Neuron (in vitro differentiated cells): Measurements from ENCODE around the gene DPEP2.

ENCODE experiments used
- H2AFZ ChIP-seq: one replicate; pipeline ENCODE4 v1.6.1; 2013; ENCODE audit warnings: low read depth, mild to moderate bottlenecking, inconsistent platforms, low read length, moderate library complexity
- H3K27me3 ChIP-seq: one replicate; pipeline ENCODE4 v1.6.1; 2013; ENCODE audit warnings: low read length; ENCODE audit not compliant: insufficient read depth
- H3K36me3 ChIP-seq: one replicate; pipeline ENCODE4 v1.6.1; 2013; ENCODE audit warnings: low read length; ENCODE audit not compliant: insufficient read depth
- H3K4me1 ChIP-seq: one replicate; pipeline ENCODE4 v1.6.1; 2013; ENCODE audit warnings: low read length; ENCODE audit not compliant: insufficient read depth
- H3K4me3 ChIP-seq: 2 replicates; pipeline ENCODE4 v1.5.1; 2013; ENCODE audit warnings: mild to moderate bottlenecking, low read length, moderate library complexity
- H3K9me3 ChIP-seq: one replicate; pipeline ENCODE4 v1.6.1; 2013; ENCODE audit warnings: low read length

The DPEP2 gene

DNA sequence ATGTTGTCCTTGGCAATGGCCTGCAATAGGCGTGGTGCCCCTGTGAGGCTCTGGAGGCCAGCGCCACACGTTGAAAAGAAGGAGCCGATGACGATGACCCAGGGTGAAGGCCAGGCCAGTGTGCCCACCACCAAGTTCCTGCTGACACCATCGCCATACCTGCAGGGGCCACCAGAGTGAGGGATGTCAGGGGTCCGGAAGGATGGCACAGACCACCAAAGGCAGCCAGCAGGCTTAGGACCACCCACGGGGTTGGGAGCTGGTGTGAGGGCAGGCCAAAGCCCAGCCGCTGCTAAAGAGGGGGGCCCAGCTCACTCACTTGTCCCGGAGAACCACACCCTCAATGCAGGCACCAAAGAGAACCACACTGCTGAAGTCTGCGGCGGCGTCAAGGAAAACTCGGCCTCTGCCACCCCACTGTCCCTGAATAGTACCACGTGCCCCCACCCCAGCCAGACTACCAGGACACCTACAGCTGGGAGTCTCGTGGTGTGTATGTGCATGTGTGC, 48.9 kb downstream of the DPEP2 start:
- no peaks in the 10 kb centered on the region for H3K9me3 ChIP-seq
- peaks cover 25% of the 10 kb centered on the region for H3K36me3 ChIP-seq
- H3K4me1 ChIP-seq: no peaks in the 10 kb centered on the region
- no peaks in the 10 kb centered on the region for H3K27me3 ChIP-seq
- no peak overlapping the region for H2AFZ ChIP-seq
- H3K4me3 ChIP-seq: no peak overlapping the region

DNA sequence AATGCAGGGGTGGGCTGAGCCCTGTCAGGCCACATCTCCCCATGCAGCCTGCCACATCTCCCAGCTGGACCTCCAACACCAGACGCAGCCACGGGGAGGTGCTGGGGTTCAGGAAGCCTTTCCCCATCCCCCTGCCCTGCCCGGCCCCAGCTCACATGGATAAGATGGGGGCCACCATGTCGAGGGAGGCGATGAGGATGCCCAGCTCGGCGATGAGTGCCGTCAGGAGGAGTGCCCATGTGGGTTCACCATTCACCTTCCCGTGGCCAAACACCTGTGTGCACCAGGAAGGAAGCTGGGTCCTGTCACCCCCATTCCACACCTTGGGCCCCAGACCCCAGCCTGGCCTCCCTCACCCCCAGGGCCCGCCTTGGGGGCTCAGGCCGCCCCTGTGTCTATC, 49.6 kb downstream of the DPEP2 start:
- no peaks in the 10 kb centered on the region for H3K27me3 ChIP-seq
- H3K36me3 ChIP-seq: peaks cover 29% of the 10 kb centered on the region
- no peak overlapping the region for H3K4me3 ChIP-seq
- no peaks in the 10 kb centered on the region for H3K9me3 ChIP-seq
- H3K4me1 ChIP-seq: peaks cover 1% of the 10 kb centered on the region
- no peak overlapping the region for H2AFZ ChIP-seq

DNA sequence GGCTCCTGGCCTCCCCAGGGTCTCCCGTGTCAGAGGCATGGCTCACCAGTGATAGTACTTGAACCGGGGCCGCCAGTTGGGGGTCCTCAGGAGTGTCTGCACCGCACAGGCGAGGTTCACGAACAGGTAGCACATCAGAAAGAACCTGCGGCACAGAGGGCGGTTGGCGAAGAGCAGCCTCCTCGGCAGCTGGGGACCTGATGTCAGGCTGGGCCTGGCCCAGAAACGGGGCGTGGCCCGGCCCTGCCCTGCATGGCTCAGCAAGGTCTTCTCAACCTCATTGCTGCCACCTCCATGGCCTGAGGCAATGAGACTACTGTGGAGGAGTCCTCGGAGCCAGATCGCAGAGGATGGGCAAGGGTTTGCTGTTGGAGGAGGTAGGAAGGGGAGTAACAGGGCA, 51.3 kb downstream of the DPEP2 start:
- H3K9me3 ChIP-seq: no peaks in the 10 kb centered on the region
- no peaks in the 10 kb centered on the region for H3K27me3 ChIP-seq
- H3K36me3 ChIP-seq: peaks cover 30% of the 10 kb centered on the region
- H3K4me1 ChIP-seq: peaks cover 14% of the 10 kb centered on the region
- H3K4me3 ChIP-seq: no peak overlapping the region
- H2AFZ ChIP-seq: no peak overlapping the region

- H3K4me1 ChIP-seq: peaks cover 14% of the 10 kb centered on the region
- H3K36me3 ChIP-seq: peaks cover 30% of the 10 kb centered on the region
- no peaks in the 10 kb centered on the region for H3K9me3 ChIP-seq
- H2AFZ ChIP-seq: no peak overlapping the region
- H3K27me3 ChIP-seq: no peaks in the 10 kb centered on the region
- no peak overlapping the region for H3K4me3 ChIP-seq
Measured at GRCh38 chr16:67946966-67947558, 52.2 kb downstream of the DPEP2 start.

DNA sequence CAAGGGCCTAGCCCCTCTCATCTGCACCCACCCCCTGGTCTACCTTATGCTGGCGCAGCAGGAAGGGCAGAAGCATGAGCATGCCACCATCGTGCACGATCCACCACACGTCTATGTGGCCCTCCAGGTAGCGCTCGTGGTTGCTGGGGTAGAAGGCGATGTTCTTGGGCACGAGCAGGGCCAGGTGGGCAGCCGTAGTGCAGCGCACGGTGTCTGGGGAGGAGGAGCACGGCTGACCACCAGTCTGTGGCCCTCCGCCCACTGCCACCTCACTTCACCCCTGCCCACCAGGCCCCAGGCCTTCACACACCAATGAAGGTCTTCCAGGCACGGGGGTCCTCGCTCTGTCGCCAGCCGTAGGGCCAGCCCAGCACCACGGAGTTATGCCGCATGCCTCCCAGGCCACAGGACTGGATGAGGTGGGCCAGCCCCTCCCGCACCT, 53.1 kb downstream of the DPEP2 start:
- Histone ChIP-seq H3K36me3 (peaks cover 28% of the 10 kb centered on the region), H3K4me1 (peaks cover 14% of the 10 kb centered on the region), H2AFZ (no peak overlapping the region), H3K27me3 (no peaks in the 10 kb centered on the region), H3K9me3 (no peaks in the 10 kb centered on the region), H3K4me3 (no peak overlapping the region)

DNA sequence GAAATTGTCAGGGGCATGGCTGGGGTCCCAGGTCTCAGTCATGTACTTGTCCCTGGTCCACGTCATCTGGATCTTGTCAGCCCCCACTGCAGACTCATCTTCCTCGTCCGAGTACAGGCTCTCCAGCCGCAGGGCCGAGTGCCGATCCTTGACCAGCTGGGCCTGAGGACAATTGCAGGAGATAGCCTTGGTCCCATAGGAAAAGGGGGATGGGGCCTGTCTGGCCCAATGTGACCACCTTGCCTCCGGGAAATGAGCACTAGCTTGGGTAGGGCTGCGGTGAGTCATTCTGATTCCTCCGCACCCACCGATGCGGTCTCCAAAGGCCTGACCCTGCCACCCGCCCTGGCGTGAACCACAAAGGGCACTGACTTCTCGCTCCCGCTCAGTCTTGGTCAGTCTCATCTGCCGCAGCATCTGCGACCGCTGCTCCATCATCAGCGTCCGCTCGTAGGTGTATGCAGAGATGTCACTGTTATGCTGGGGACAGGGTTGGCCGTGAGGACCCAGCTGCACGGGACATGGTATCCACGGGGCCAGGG, 53.8 kb downstream of the DPEP2 start:
- Histone ChIP-seq H3K36me3 (peaks cover 27% of the 10 kb centered on the region), H2AFZ (no peak overlapping the region), H3K4me1 (peaks cover 14% of the 10 kb centered on the region), H3K4me3 (no peak overlapping the region), H3K27me3 (no peaks in the 10 kb centered on the region), H3K9me3 (no peaks in the 10 kb centered on the region)

GRCh38 chr16:67944690-67945391, 54.4 kb downstream of the DPEP2 start:
- no peak overlapping the region for H3K4me3 ChIP-seq
- H3K36me3 ChIP-seq: peaks cover 27% of the 10 kb centered on the region
- no peaks in the 10 kb centered on the region for H3K9me3 ChIP-seq
- H3K4me1 ChIP-seq: peaks cover 14% of the 10 kb centered on the region
- H2AFZ ChIP-seq: no peak overlapping the region
- no peaks in the 10 kb centered on the region for H3K27me3 ChIP-seq

DNA sequence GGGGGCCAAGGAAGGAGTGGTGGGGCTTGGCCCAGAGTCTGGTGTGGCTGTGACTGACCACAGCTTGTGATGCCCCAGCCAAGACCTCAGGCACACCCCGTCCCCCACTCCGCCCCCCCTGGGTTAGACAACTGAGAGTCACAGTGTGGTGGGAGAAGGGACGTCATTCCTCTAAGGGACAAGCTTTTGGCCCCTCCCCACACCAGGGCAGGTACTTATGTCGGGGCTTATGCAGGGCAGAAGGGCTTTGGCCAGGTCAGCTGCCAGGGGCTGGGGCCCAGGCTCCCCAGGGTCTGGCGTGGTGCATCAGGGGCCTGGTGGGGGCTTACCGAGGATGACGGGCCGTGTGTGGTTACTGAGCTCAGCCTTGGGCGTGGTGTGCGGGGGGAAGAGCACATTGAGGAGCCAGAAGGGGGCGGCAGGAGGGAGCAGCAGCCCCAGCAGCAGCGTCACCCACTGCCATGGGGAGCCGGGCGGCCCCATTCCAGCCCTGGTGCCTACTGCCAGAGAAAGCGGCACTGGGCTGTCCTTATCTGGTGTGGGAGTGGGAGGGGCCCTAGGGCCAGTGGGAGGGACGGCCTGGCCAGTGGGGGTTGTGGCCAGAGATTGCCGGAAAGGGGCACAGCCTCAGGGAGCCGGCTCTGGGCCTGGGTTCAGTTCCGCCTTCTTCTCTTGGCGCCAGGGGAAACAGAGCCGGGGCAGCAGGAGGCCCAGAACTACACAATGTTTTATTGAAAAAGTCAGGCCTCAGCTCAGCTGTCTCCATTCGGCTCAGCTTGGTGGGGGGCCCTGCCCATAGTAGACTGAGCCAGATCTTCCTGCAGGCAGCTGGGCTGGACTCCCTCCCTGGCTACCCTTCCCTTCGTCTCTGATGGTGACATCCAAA, 55.4 kb downstream of the DPEP2 start, which contains the start of gene LCAT:
Gene LCAT (minus strand): TSS at position 502 of the 886 bp plus-strand sequence. CDS start 19 bp downstream, at position 483.
- Histone ChIP-seq H2AFZ (no peak within 1 kb of the TSS), H3K36me3 (peaks cover 27% of the 10 kb centered on the region), H3K9me3 (no peaks in the 10 kb centered on the region), H3K27me3 (no peaks in the 10 kb centered on the region), H3K4me3 (no peak within 1 kb of the TSS), H3K4me1 (peaks cover 14% of the 10 kb centered on the region)

DNA sequence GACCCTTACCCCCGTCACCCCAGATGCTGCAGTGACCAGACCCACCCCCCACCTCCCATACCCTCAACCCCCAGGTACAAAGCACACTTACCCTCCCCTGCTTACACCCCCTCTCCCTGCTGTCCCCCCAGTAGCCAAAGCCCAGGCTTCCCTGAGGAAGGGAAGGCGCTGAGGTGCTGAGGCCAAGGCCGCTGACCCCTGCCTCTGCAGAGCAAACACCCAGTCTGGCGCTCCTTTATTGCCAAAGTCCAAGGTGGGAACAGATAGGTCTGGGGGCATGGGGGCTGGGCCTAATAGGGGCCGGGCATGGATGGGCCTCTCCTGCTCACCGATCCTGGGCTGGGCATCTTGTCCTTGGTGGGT, 56.0 kb downstream of the DPEP2 start:
- H3K36me3 ChIP-seq: peaks cover 25% of the 10 kb centered on the region
- H2AFZ ChIP-seq: no peak overlapping the region
- no peaks in the 10 kb centered on the region for H3K9me3 ChIP-seq
- H3K4me1 ChIP-seq: peaks cover 14% of the 10 kb centered on the region
- no peak overlapping the region for H3K4me3 ChIP-seq
- H3K27me3 ChIP-seq: no peaks in the 10 kb centered on the region

GRCh38 chr16:67942510-67943255, 56.6 kb downstream of the DPEP2 start:
- H2AFZ ChIP-seq: no peak overlapping the region
- H3K4me3 ChIP-seq: no peak overlapping the region
- H3K9me3 ChIP-seq: no peaks in the 10 kb centered on the region
- H3K36me3 ChIP-seq: peaks cover 20% of the 10 kb centered on the region
- H3K4me1 ChIP-seq: peaks cover 14% of the 10 kb centered on the region
- no peaks in the 10 kb centered on the region for H3K27me3 ChIP-seq

GRCh38 chr16:67942200-67942509, 57.1 kb downstream of the DPEP2 start:
- H3K4me1 ChIP-seq: peaks cover 15% of the 10 kb centered on the region
- no peak overlapping the region for H3K4me3 ChIP-seq
- peaks cover 16% of the 10 kb centered on the region for H3K36me3 ChIP-seq
- no peaks in the 10 kb centered on the region for H3K9me3 ChIP-seq
- H2AFZ ChIP-seq: no peak overlapping the region
- no peaks in the 10 kb centered on the region for H3K27me3 ChIP-seq

DNA sequence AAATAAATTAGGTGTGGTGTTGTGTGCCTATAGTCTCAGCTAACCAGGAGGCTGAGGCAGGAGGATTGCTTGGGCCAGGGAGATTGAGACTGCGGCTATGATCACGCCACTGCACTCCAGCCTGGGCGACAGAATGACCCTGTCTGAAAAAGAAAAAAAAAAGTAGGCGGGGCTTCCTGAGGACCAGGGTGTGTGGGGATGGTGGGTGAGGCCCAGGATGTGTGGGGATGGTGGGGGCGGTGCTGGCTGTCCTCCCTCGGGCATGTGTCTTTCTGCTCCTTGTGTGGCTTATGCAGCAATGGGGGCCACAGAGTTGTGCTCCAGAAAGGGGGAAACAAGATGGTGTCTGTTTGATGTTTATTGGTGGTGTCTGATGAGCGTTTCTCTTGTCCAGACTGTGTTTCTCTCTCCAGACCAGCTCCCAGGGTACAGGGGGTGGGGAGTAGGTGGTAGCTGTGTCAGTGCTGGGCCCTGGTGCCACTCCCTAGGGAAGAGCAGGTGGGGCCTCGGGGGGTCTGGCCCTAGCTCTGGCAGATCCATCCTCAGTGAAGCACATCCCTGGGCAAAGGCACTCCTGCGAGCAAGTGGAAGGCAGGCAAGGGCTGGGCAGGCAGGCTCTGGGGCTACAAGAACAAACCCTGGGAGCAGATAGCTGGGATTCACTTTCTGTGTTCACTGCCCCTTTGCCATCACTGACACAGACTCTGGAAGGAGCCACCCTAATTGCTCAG, 57.6 kb downstream of the DPEP2 start:
- no peak overlapping the region for H3K4me3 ChIP-seq

More for the DNA sequence above, 57.6 kb downstream of the DPEP2 start:
- Histone ChIP-seq H3K4me1 (peaks cover 20% of the 10 kb centered on the region), H3K36me3 (peaks cover 16% of the 10 kb centered on the region), H3K9me3 (no peaks in the 10 kb centered on the region), H2AFZ (no peak overlapping the region), H3K27me3 (no peaks in the 10 kb centered on the region)
